Body of pancreas (tissue), 4 donors: ENCODE results near the gene KBTBD7. TPM values are rescaled to one million over a fixed set of nuclear protein-coding genes. Genes with fewer than 3 reads are reported as not detected.

Experiments used
- ATAC-seq: fragments of 150-250 bp; one replicate; pipeline ENCODE4 v1.9.1; 2016
- DNase-seq, 4 donors: peaks; one replicate each; pipeline ENCODE4 v3.0.0-alpha.2; 2019
- H3K27ac ChIP-seq, 4 donors: fragments of 200-600 bp; sonication (generic); 1 replicate in 3 of 4; 2 replicates in 1 of 4; pipeline versions ENCODE4 v1.5.1 to v1.6.1; 2016 to 2019; ENCODE audit warnings: mild to moderate bottlenecking in 1 of 4, mixed read lengths in 1 of 4, moderate library complexity in 1 of 4
- H3K27me3 ChIP-seq, 2 donors: fragments of 200-600 bp; sonication (generic); one replicate each; pipeline ENCODE4 v1.6.0; 2016; ENCODE audit warnings: mild to moderate bottlenecking in 1 of 2
- H3K36me3 ChIP-seq, 2 donors: fragments of 200-600 bp; sonication (generic); replicated peaks in 1 of 2; 2 replicates each; pipeline ENCODE4 v1.5.1; 2016; ENCODE audit warnings: low read depth in 2 of 2; ENCODE audit not compliant: insufficient read depth in 1 of 2
- H3K4me1 ChIP-seq: fragments of 200-600 bp; sonication (generic); one replicate; pipeline ENCODE4 v1.6.0; 2016
- H3K4me3 ChIP-seq, 2 donors: fragments of 200-600 bp; sonication (generic); 1 replicate in 1 of 2; 2 replicates in 1 of 2; pipeline ENCODE4 v1.5.1; 2016 to 2019
- H3K9me3 ChIP-seq, 3 donors: fragments of 200-600 bp; sonication (generic); 1 replicate in 2 of 3; 2 replicates in 1 of 3; pipeline ENCODE4 v1.5.1; 2016
- POLR2A ChIP-seq, 3 donors: fragments of 450-650 bp; IDR thresholded peaks; one replicate each; pipeline ENCODE4 v1.6.1; 2016; ENCODE audit warnings: antibody characterized with exemption in 3 of 3, mild to moderate bottlenecking in 2 of 3
- WGBS, 2 donors: methylation state at CpG; one replicate each; pipeline ENCODE4 v1.1.5; 2017; 5-methylcytosine and 5-hydroxymethylcytosine counted together
- intact Hi-C: fragments of 100-400 bp; cut with DNase I; formaldehyde crosslinking; loops from one replicate; pipeline ENCODE4 v1.15.1; 2023
- total RNA-seq, 2 donors: library from RNA; depleted of rRNA; stranded (reverse); fragments of >200 nt; gene quantifications; one replicate each; pipeline ENCODE4 v1.1.0, GENCODE V29; 2016
- TF ChIP-seq, protein P1 (sequence below), 7 experiments: fragments of 450-650 bp in 4 of 7; fragments of 200-600 bp in 3 of 7; sonication (generic) in 3 of 7; IDR thresholded peaks; one replicate each; pipeline ENCODE4 v1.5.1; 2016 to 2019; ENCODE audit warnings: antibody characterized with exemption in 7 of 7

KBTBD7 gene
- total RNA-seq, 2 donors from 2014 or later = 4.9 to 5.3 TPM

DNA sequence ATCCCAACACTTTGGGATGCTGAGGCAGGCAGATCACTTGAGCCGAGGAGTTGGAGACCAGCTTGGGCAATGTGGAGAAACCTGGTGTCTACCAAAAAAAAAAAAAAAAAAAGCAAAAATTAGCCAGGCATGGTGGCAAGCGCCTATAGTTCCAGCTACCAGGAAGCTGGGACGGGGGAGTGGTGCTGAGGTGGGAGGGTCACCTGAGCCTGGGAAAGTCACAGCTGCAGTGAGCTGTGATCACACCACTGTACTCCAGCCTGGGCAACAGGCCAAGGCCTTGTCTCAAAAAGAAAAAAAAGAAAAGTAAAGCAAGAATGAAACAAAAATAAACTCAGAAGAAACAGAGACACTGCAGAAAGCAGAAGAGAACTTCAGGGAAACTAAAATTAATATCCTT, 37.4 kb upstream of the KBTBD7 start:
- WGBS, 2 donors = 33 to 46% methylated on average over 3 of the region's 3 CpGs
- H3K27me3 ChIP-seq = no peaks in the 10 kb centered on the region
- peaks cover 0 to under 1% of the 10 kb centered on the region in 2 donors for H3K36me3 ChIP-seq
- intact Hi-C loops = no loop called here
- no peaks in the 10 kb centered on the region for H3K9me3 ChIP-seq
- TF ChIP-seq, protein P1, sequence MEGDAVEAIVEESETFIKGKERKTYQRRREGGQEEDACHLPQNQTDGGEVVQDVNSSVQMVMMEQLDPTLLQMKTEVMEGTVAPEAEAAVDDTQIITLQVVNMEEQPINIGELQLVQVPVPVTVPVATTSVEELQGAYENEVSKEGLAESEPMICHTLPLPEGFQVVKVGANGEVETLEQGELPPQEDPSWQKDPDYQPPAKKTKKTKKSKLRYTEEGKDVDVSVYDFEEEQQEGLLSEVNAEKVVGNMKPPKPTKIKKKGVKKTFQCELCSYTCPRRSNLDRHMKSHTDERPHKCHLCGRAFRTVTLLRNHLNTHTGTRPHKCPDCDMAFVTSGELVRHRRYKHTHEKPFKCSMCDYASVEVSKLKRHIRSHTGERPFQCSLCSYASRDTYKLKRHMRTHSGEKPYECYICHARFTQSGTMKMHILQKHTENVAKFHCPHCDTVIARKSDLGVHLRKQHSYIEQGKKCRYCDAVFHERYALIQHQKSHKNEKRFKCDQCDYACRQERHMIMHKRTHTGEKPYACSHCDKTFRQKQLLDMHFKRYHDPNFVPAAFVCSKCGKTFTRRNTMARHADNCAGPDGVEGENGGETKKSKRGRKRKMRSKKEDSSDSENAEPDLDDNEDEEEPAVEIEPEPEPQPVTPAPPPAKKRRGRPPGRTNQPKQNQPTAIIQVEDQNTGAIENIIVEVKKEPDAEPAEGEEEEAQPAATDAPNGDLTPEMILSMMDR (IDR thresholded peaks at IDR 0.05) = no peak
- no peak for TF ChIP-seq POLR2A (IDR thresholded peaks at IDR 0.05)
- no peak overlapping the region for H3K4me3 ChIP-seq
- peaks cover 50% of the 10 kb centered on the region for H3K4me1 ChIP-seq
- ATAC-seq = peak; percentile 94
- H3K27ac ChIP-seq = peak overlapping the region; percentile 63 to 92 (median 87)
- DNase-seq = peak; percentile 97 to 99 (median 98)

DNA sequence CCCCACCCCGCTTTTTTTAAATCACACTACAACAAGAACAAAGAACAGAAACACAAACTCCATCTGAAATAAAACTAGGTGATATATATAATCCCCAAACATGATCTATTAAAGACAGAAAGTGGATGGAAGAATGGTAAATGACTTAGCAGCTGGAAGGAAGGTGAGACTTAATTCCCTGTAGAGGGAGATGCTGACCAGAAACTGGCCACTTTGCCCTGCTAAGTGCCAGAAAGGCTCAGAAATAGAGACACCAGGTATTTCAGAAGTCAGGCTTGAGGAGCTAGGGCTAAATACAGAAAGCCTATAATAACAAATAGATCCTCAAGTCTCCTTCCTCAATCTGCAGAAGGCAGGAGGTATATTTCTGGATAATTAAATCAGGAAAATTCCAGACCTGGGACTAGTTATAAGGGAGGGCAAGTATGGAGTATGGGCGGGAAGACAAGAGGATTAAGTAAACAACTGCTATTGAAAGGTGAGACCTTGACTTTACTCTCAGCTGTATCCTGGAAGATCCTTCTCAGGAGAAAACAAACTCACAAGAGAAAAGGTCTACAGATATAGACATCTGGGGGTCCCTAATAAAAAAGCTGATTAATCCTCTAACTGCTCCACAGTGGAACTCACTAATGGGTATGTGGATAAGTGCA, 36.8 kb upstream of the KBTBD7 start:
- peak; percentile 39 to 58 (median 44) for DNase-seq
- WGBS, 2 donors = 61 to 70% methylated on average over 2 of the region's 2 CpGs
- peak overlapping the region; percentile 63 to 92 (median 87) for H3K27ac ChIP-seq

DNA sequence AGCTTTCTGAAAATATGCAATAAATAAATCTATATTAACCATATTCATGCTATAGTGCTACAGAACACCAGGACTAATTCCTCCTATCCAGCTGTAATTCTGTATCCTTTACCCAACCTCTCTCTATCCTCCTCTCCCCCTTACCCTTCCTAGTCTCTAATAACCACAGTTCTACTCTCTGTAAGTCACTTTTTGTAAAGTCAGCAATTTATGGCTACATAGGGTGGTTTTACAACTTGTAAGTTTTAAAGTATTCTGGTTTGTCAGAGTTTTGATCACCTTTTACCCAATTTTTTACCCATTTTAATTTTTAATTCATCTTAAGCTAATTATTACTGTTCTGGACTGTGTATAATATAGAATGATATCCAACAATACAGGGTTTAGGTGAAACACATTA, 35.0 kb upstream of the KBTBD7 start:
- TF ChIP-seq POLR2A (IDR thresholded peaks at IDR 0.05) = no peak
- TF ChIP-seq, protein P1 (IDR thresholded peaks at IDR 0.05) = no peak
- no peaks in the 10 kb centered on the region for H3K9me3 ChIP-seq
- intact Hi-C loops = no loop called here
- no peaks in the 10 kb centered on the region for H3K27me3 ChIP-seq
- peaks cover 32% of the 10 kb centered on the region for H3K4me1 ChIP-seq
- no peak for ATAC-seq
- H3K36me3 ChIP-seq = peaks cover 0 to 2% of the 10 kb centered on the region in 2 donors
- DNase-seq = no peak
- no peak overlapping the region for H3K4me3 ChIP-seq
- H3K27ac ChIP-seq = no peak overlapping the region

More for the DNA sequence above, 36.8 kb upstream of the KBTBD7 start:
- Histone ChIP-seq H3K9me3 (no peaks in the 10 kb centered on the region), H3K4me3 (no peak overlapping the region), H3K4me1 (peaks cover 44% of the 10 kb centered on the region), H3K27me3 (no peaks in the 10 kb centered on the region), H3K36me3 (peaks cover 0 to 2% of the 10 kb centered on the region in 2 donors)
- peak; percentile 58 for ATAC-seq
- intact Hi-C loops = no loop called here
- no peak for TF ChIP-seq POLR2A (IDR thresholded peaks at IDR 0.05)
- TF ChIP-seq, protein P1 (IDR thresholded peaks at IDR 0.05) = peak in 4 of 7 experiments; percentile 34 to 57 (median 44)

DNA sequence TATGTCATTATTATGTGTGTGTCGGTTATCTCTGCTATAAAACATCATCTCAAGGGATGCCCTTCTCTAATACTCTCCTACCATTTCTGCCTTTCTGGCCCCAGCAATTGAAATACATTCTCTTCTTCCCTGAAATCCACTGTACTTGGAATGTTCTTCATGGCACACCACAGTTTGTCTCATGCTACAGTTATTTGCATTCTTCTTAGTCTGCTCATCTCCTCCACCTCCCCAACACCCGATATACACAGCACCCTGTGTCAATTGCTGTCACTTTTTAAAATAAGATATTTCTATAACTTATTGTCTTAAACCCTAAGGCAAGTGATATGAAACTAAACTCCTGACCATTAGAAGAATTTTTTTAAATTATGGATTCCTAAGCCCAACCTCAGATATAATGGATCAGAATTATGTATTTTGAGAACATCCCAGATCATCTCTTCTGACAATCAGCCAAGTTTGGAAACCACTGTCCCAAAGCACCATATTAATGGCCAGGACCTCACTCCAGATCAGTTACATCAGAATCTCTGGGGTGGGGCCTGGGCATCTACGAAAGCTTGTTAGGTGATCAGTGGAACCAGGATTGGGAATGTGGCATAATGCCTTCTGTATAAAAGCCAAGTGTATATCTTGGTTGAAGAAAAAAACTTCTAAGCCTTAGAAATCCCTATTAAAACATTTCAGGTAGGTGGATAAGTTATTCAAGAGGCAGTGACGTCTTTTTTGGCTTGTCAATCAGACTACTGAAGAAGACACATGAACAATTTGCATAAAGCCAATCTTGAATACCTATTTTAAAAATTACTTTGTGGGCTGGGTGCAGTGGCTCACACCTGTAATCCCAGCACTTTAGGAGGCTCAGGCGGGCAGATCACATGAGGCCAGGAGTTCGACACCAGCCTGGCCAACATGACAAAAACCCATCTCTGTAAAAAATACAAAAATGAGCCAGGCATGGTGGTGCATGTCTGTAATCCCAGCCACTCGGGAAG, 30.0 kb upstream of the KBTBD7 start:
- Histone ChIP-seq H3K4me1 (peaks cover 4% of the 10 kb centered on the region), H3K9me3 (no peaks in the 10 kb centered on the region), H3K27ac (no peak overlapping the region), H3K4me3 (no peak overlapping the region), H3K27me3 (no peaks in the 10 kb centered on the region), H3K36me3 (peaks cover 0 to 2% of the 10 kb centered on the region in 2 donors)
- ATAC-seq (no peak), DNase-seq (no peak)
- intact Hi-C loops = no loop called here
- 79 to 92% methylated on average over 7 of the region's 7 CpGs for WGBS, 2 donors
- TF ChIP-seq POLR2A (IDR thresholded peaks at IDR 0.05) = no peak
- TF ChIP-seq, protein P1 (IDR thresholded peaks at IDR 0.05) = no peak
